Measurements from ENCODE around the gene CEP85.
"Not testable (repeated sequence)": the region's sequence is repeated elsewhere in the genome, so short reads cannot be mapped to it uniquely, and the experiment has no call there.

CEP85 gene

GRCh38 chr1:26291433-26291832, 57.4 kb downstream of the CEP85 start:
- DNase-seq: no peak

DNA sequence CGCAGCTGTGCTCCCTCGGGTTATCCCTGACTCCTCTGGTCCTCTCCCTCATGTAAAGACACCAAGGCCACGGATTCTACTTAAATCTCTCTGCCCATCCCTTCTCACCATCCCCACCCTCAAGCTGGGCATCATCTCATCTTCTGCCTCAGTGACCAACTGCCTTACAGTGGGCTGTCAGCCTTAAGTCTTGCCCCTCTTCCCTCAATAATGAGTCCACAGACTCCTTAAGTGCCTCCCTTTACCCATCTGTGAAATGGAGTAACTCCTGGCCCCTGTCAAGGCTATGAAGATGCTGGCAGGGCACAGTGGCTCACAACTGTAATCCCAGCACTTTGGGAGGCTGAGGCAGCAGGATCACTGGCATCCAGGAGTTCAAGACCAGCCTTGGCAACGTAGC, 57.9 kb downstream of the CEP85 start:
- no peak for DNase-seq

DNA sequence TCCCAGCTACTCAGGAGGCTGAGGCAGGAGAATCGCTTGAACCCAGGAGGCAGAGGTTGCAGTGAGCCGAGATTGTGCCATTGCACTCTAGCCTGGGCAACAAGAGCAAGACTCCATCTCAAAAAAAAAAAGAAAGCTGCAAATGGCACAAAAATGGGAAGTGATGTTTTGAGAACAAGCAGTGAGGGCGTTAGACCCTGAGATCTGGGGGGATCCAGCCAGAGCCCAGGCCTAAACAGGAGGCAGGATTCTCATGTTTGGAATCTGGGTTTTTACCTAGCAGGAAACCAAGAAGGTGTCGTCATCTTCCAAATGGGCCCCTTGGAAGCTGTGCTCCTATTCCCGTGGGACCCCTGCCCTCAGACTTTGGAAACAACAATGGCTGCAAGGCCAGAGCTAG, 58.7 kb downstream of the CEP85 start:
- not testable (repeated sequence) for DNase-seq

DNA sequence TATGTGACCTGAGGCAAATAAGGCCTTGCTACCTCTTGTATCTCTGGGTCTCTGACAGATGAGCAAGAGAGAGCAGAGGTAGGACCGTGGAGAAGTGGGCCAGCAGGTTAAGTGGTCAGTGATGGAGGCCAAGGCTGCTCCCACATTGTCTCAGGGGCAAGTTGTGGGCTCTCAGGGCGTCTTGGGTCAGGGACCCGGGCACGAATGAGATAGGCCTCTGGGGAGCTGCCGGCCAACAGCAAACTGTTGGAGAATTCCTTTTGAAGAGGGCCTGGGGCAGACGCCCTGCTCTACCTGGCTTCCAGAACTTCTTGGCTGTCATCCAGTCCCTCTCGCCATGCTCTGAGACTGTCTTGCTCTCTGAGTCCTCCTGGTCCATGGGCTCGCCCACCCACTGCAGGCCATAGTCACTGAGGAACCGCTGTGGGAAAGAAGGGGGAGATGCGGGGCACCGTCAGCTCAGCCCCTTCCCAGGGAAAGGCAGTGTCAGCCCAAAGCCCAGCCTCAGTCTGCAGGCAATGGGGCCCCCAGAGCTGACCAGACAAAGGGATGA, 60.0 kb downstream of the CEP85 start:
- no peak for DNase-seq

- no peak for DNase-seq
Measured at GRCh38 chr1:26295194-26296138, 61.5 kb downstream of the CEP85 start.

- DNase-seq: no peak
Measured at GRCh38 chr1:26296340-26297056, 62.5 kb downstream of the CEP85 start.

DNA sequence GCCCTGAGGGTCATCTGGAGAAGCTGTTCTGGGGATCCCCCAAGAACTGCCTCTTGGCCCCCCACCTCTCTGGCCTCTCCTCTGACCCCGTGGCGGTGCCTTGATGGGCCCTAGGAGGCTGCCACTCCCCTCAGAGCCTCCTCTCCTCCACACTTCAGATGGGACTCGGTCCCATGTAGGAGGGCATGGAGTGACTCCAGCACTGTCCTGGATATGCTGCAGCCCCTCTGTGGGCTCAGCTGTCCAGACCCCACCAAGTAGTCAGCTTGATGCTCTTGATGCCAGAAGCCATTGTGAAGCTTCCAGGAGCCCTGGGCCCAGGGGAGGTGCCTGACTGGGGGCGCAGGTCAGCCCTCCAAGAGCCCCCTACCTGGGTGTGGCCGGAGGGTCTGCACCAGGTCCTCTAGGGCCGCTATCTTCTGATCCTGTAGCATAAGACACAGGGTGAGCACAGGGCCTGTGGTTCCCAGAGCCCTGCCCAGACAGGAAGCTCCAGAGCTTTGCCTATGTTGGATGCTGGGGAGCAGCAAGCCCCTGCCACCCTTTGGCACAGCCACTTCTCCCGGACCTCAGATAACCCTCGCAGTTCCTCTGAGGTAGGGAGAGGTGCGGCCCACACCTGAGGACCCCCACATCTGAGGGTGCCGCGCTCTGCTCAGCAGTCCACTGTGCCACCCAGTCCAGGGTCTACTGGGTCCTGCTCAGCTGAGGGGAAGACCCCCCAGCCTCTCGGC, 63.2 kb downstream of the CEP85 start:
- DNase-seq: no peak

- no peak for DNase-seq
Measured at GRCh38 chr1:26297791-26298124, 63.8 kb downstream of the CEP85 start.

DNA sequence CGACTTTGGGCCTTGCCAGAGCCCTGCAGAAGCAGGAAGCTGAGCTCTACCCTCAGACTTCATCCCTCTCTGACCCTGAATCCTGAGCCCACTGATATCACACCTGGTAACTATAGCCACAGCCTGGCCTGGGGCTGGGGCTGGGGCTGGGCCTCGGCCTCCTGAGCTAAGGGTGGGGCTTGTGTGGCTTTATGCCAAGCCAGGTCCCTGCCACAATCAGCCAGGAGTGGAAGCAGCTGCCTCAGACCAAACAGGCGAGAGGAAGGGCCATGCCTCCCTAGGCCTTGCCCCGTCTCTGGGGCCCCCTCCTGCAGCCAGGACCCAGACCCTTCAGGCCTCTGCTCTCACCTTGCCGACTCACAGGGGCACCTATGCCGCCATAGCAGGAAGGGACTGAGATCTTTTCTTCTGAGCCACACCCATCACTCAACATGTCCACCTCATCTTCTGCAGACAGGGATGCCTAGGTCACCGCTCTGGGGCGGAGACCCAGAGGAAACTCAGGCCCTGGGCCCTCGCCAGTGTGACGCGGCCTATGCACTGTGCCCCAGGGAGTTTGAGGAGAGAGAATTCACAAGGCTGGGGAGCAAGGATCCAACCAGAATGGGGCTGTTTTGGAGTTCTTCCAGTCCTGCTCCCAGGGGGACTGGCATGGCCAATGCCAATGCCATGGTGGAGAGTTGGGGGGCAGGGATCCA, 66.7 kb downstream of the CEP85 start:
- DNase-seq: no peak

- no peak for DNase-seq
Measured at GRCh38 chr1:26302733-26303405, 68.9 kb downstream of the CEP85 start.

GRCh38 chr1:26305667-26306289, 71.8 kb downstream of the CEP85 start:
- no peak for DNase-seq

GRCh38 chr1:26306290-26307229, 72.6 kb downstream of the CEP85 start, which contains the start of gene UBXN11:
TSS of gene UBXN11 (minus strand) at chr1:26306636. CDS start at chr1:26302883, 3,753 bp downstream.
- DNase-seq: peak; percentile 98

- DNase-seq: peak; percentile 55
Measured at GRCh38 chr1:26307363-26307781, 73.4 kb downstream of the CEP85 start.

DNA sequence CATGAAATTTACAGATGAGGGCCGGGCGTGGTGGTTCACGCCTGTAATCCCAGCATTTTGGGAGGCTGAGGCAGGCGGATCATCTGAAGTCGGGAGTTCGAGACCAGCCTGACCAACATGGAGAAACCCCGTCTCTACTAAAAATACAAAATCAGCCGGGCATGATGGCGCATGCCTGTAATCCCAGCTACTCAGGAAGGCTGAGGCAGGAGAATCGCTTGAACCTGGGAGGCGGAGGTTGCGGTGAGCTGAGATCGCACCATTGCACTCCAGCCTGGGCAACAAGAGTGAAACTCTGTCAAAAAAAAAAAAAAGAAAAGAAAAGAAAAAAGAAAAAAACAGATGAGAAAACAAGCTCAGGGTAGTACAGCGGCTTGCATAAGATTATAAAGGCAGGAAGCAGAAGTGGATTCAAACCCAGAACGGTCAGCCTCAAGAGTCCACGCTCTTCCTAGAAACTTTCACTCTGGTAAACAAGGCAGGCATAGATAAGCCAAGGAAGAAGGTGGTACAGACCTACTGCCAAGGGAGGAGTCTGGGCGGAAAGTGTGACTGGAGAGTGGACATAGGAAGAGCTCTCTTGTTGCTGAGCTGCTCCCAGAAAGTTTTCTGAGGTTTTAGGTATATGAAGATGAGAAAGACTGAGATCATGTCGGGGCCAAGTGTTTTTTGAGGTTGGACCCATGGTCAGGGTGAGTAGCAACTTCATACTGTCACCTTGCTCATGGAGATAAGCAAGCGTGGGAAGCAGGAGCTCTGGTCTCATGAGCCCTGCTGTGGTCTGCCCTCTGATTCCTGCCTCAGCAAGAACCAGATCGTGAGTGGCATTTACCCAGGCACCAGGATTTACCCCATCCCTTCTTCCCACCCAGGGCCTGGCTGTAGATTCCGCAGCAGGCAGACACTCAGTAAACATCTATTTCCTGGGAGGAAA, 74.2 kb downstream of the CEP85 start:
- DNase-seq: peak; percentile 61

DNA sequence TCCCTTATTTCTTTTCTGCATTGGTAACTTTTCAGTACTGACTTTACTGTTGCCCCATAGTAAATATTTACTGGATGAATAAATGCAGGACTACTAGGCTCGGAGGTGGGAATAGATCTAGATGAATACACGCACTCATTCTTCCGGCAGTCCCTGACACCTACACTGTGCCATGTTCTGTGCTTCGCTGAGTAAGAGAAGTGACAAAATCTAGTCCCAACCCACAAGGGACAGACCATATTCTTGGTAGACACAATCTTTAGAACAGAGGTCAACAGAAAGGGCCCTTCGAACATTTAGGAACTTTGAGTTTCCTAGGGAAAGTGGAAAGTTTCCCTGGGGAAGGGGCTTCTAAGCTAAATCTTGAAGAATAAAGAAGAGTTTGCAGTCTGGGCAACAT, 80.5 kb downstream of the CEP85 start:
- DNase-seq: no peak

DNA sequence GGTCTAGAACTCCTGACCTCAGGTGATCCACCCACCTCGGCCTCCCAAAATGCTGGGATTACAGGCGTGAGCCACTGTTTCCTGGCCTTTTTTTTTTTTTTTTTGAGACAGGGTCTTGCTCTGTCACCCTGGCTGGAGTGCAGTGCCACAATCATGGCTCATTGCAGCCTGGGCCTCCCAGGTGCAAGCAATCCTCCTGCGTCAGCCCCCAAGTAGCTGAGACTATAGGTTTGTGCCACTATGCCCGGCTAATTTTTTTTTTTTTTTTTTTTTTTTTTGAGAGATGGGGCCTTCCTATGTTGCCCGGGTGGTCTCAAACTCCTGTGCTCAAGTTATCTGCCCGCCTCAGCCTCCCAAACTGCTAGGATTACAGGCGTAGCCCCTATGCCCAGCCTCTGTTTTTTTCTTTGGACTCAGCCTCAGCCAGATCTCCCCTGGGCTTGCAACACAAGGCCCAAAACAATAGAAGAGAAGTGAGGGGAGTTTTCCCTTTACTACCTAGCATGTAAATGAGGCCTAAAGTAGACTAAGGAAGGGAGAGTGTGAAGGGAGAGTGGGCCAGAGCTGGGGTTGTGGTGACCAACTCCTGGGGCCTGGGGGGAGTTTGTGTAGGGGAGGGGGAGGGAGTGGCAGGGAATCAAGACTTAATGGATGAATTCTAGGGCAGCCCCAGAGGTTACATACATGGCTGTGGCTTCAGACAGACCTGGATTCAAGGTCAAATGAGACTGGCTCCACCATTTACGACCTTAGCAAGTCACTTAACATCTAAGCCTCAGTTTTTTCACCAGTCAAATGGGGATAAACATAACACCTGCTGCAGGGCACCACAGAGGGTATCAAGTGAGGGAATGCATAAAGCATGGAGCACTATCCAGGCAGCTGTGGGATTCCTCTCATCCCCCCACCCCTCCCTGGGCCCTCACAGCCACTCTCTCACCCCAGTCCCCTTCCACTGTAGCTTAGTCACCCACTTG, 82.2 kb downstream of the CEP85 start:
- no peak for DNase-seq

DNA sequence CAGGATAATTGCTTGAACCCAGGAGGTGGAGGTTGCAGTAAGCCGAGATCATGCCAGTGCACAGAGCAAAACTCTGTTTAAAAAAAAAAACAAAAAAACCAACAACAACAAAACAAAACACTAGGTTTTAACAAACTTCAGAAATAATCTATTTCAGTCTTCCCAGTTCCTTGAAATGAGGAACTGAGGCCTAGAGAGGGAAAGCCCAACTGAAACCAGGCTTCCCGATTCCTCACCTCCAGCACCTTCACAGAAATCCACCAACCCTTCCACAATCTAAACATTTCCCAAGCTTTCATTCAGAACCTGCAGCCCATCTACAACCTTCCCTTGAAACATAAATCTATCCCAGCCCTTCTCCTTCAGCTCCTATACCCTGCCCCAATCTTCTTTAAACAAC, 83.1 kb downstream of the CEP85 start:
- no peak for DNase-seq
